DOHH2 (cell line): ENCODE data around the gene MEST.

Source experiments
- H3F3A ChIP-seq: fragments of 200-600 bp; sonication (generic), shearing (Covaris generic); 2 replicates; pipeline ENCODE4 v1.6.0; 2016; ENCODE audit warnings: antibody characterized with exemption, mild to moderate bottlenecking; ENCODE audit not compliant: control insufficient read depth, insufficient read depth
- H3K27ac ChIP-seq: fragments of 200-600 bp; sonication (generic); 2 replicates; pipeline ENCODE4 v1.5.1; 2014; ENCODE audit warnings: low read depth, mild to moderate bottlenecking, low read length, moderate library complexity
- H3K27me3 ChIP-seq: fragments of 200-600 bp; sonication (generic); 2 replicates; pipeline ENCODE4 v1.6.1; 2014; ENCODE audit warnings: mild to moderate bottlenecking, low read length, mixed read lengths; ENCODE audit not compliant: control insufficient read depth
- H3K36me3 ChIP-seq: fragments of 200-600 bp; sonication (generic); 2 replicates; pipeline ENCODE4 v1.6.1; 2014; ENCODE audit warnings: mild to moderate bottlenecking, low read length, moderate library complexity, mixed read lengths; ENCODE audit not compliant: control insufficient read depth
- H3K4me1 ChIP-seq: fragments of 200-600 bp; sonication (generic); 2 replicates; pipeline ENCODE4 v1.6.1; 2014; ENCODE audit warnings: mild to moderate bottlenecking, low read length, mixed read lengths; ENCODE audit not compliant: control insufficient read depth
- H3K4me2 ChIP-seq: fragments of 200-600 bp; sonication (generic); 2 replicates; pipeline ENCODE4 v1.6.0; 2014; ENCODE audit warnings: mild to moderate bottlenecking, low read length, moderate library complexity
- H3K4me3 ChIP-seq: fragments of 200-600 bp; sonication (generic); 2 replicates; pipeline ENCODE4 v1.5.1; 2014; ENCODE audit warnings: mild to moderate bottlenecking, low read length, mixed read lengths
- H3K79me2 ChIP-seq: fragments of 200-600 bp; sonication (generic); 2 replicates; pipeline ENCODE4 v1.6.1; 2014; ENCODE audit warnings: mild to moderate bottlenecking, low read length, mixed read lengths; ENCODE audit not compliant: control insufficient read depth
- H3K9me2 ChIP-seq: fragments of 200-600 bp; sonication (generic); replicated peaks from 2 replicates; pipeline ENCODE4 v1.6.1; 2014; ENCODE audit warnings: mild to moderate bottlenecking, low read length, mixed read lengths; ENCODE audit not compliant: control insufficient read depth
- H3K9me3 ChIP-seq: fragments of 200-600 bp; sonication (generic); 2 replicates; pipeline ENCODE4 v1.6.1; 2014; ENCODE audit warnings: antibody characterized with exemption, low read length, mixed read lengths; ENCODE audit not compliant: control insufficient read depth, insufficient read depth
- H4K20me1 ChIP-seq: fragments of 200-600 bp; sonication (generic); 2 replicates; pipeline ENCODE4 v1.6.0; 2014; ENCODE audit warnings: low read depth, mild to moderate bottlenecking, antibody characterized with exemption, low read length, moderate library complexity; ENCODE audit not compliant: control insufficient read depth, insufficient read depth
- CTCF ChIP-seq: fragments of 200-600 bp; sonication (generic); IDR thresholded peaks from one replicate; pipeline ENCODE4 v1.5.1; 2014; ENCODE audit warnings: antibody characterized with exemption, mild to moderate bottlenecking, low read depth, low read length; ENCODE audit not compliant: poor library complexity, severe bottlenecking
- EZH2phosphoT487 ChIP-seq: fragments of 200-600 bp; sonication (generic); IDR thresholded peaks from 2 replicates; pipeline ENCODE4 v1.6.1; 2017; ENCODE audit warnings: borderline replicate concordance, mild to moderate bottlenecking, antibody characterized with exemption, low read length, moderate library complexity, mixed read lengths

Gene MEST

GRCh38 chr7:130543487-130544010, 51.7 kb downstream of the MEST start:
- no peaks in the 10 kb centered on the region for H3K36me3 ChIP-seq
- H3K79me2 ChIP-seq = no peaks in the 10 kb centered on the region
- H3K27ac ChIP-seq = no peak overlapping the region
- no peaks in the 10 kb centered on the region for H3K9me3 ChIP-seq
- TF ChIP-seq EZH2phosphoT487 (no peak), CTCF (no peak)
- H3F3A ChIP-seq = no peaks in the 10 kb centered on the region
- no peaks in the 10 kb centered on the region for H3K9me2 ChIP-seq
- no peaks in the 10 kb centered on the region for H4K20me1 ChIP-seq
- H3K4me3 ChIP-seq = no peak overlapping the region
- no peak overlapping the region for H3K4me2 ChIP-seq
- no peaks in the 10 kb centered on the region for H3K27me3 ChIP-seq
- no peaks in the 10 kb centered on the region for H3K4me1 ChIP-seq

GRCh38 chr7:130544356-130544755, 52.5 kb downstream of the MEST start:
- H3K27me3 ChIP-seq = no peaks in the 10 kb centered on the region
- H3K4me1 ChIP-seq = no peaks in the 10 kb centered on the region
- no peaks in the 10 kb centered on the region for H3K9me3 ChIP-seq
- no peaks in the 10 kb centered on the region for H3K9me2 ChIP-seq
- no peaks in the 10 kb centered on the region for H3K79me2 ChIP-seq
- no peak overlapping the region for H3K4me2 ChIP-seq
- H3F3A ChIP-seq = no peaks in the 10 kb centered on the region
- H4K20me1 ChIP-seq = no peaks in the 10 kb centered on the region
- TF ChIP-seq CTCF (no peak), EZH2phosphoT487 (no peak)
- no peak overlapping the region for H3K27ac ChIP-seq
- H3K4me3 ChIP-seq = no peak overlapping the region
- H3K36me3 ChIP-seq = no peaks in the 10 kb centered on the region

GRCh38 chr7:130553398-130554029, 61.6 kb downstream of the MEST start:
- Histone ChIP-seq H3K4me1 (no peaks in the 10 kb centered on the region), H4K20me1 (no peaks in the 10 kb centered on the region), H3K4me2 (no peak overlapping the region), H3K9me2 (no peaks in the 10 kb centered on the region), H3K27me3 (no peaks in the 10 kb centered on the region), H3K36me3 (no peaks in the 10 kb centered on the region), H3F3A (no peaks in the 10 kb centered on the region), H3K27ac (no peak overlapping the region), H3K9me3 (no peaks in the 10 kb centered on the region), H3K79me2 (no peaks in the 10 kb centered on the region), H3K4me3 (no peak overlapping the region)
- TF ChIP-seq EZH2phosphoT487 (no peak), CTCF (no peak)
